ENCODE measurements around the gene ADNP. TPM values are rescaled to one million over a fixed set of nuclear protein-coding genes. Genes with fewer than 3 reads are reported as not detected.

The ADNP gene
- total and polyA plus RNA-seq, 2 of the 13 experiments (the other 11 are each of a cell fraction or from before 2014, with no cell fraction given), result 21.0 to 21.5 TPM

- TF ChIP-seq POGK (CRISPR knock-in tag; conservative IDR thresholded peaks at IDR 0.05), result peak; percentile 98
- peak; percentile 84 for TF ChIP-seq ZSCAN25 (CRISPR knock-in tag; IDR thresholded peaks at IDR 0.05)
- no peak for TF ChIP-seq STAT5B (CRISPR knock-in tag; IDR thresholded peaks at IDR 0.05)
- no peak for TF ChIP-seq TBP (CRISPR knock-in tag; IDR thresholded peaks at IDR 0.05)
- no peak; the same call in 1 of the 2 replicates for TF ChIP-seq ZNF800 (CRISPR knock-in tag; IDR thresholded peaks at IDR 0.05)
- TF ChIP-seq ZNF709 (CRISPR knock-in tag; IDR thresholded peaks at IDR 0.05), result peak; percentile 82; the same call in 1 of the 2 replicates
- peak; percentile 92 for TF ChIP-seq TEAD3 (CRISPR knock-in tag; optimal IDR thresholded peaks at IDR 0.05; ENCODE audit: borderline replicate concordance)
- TF ChIP-seq MAFF (IDR thresholded peaks at IDR 0.05; ENCODE audit: low read depth, low read length), result peak; percentile 52; the same call in 1 of the 2 replicates
- no peak for TF ChIP-seq ISX (CRISPR knock-in tag; conservative IDR thresholded peaks at IDR 0.05)
- peak; percentile 87 for TF ChIP-seq YY1 (IDR thresholded peaks at IDR 0.05; ENCODE audit: insufficient read depth, insufficient replicate concordance, low read depth, low read length)
- peak; percentile 84; the same call in 1 of the 2 replicates for TF ChIP-seq MXD3 (CRISPR knock-in tag; IDR thresholded peaks at IDR 0.05)
- peak; percentile 66; the same call in 1 of the 2 replicates for TF ChIP-seq ZNF335 (CRISPR knock-in tag; IDR thresholded peaks at IDR 0.05)
- no peak for TF ChIP-seq ZNF260 (CRISPR knock-in tag; IDR thresholded peaks at IDR 0.05; ENCODE audit: borderline replicate concordance, low read depth)
- no peak for TF ChIP-seq CENPBD1 (CRISPR knock-in tag; IDR thresholded peaks at IDR 0.05; ENCODE audit: borderline replicate concordance, low read depth)
- TF ChIP-seq SALL1 (CRISPR knock-in tag; IDR thresholded peaks at IDR 0.05), result peak; percentile 94
- peak; percentile 46; the same call in 1 of the 2 replicates for TF ChIP-seq ZNF746 (CRISPR knock-in tag; IDR thresholded peaks at IDR 0.05)
- TF ChIP-seq ZNF660 (CRISPR knock-in tag; IDR thresholded peaks at IDR 0.05; ENCODE audit: borderline replicate concordance, low read depth), result no peak
- no peak for TF ChIP-seq ZNF550 (CRISPR knock-in tag; IDR thresholded peaks at IDR 0.05; ENCODE audit: borderline replicate concordance)
- TF ChIP-seq HCFC1 (IDR thresholded peaks at IDR 0.05; ENCODE audit: low read depth, low read length), result peak; percentile 58; the same call in 1 of the 2 replicates
- TF ChIP-seq SMAD3 (CRISPR knock-in tag; IDR thresholded peaks at IDR 0.05), result peak; percentile 89
- peak; percentile 32; the same call in 1 of the 2 replicates for TF ChIP-seq NR2F6 (IDR thresholded peaks at IDR 0.05)
- TF ChIP-seq NR2F6 (CRISPR knock-in tag; IDR thresholded peaks at IDR 0.05), result peak; percentile 81
- TF ChIP-seq ZC3H4 (CRISPR knock-in tag; IDR thresholded peaks at IDR 0.05; ENCODE audit: borderline replicate concordance), result no peak
Measured at GRCh38 chr20:50929299-50930138, 1.7 kb downstream of the ADNP start (continued).

Measured in HepG2 (cell line).